Peyer's patch (tissue), 4 donors: ENCODE results near the gene CASS4. TPM values are rescaled to one million over a fixed set of nuclear protein-coding genes. Genes with fewer than 3 reads are reported as not detected.

Source experiments
- DNase-seq, 3 donors: peaks; one replicate each; pipeline ENCODE4 v3.0.0-alpha.2; 2017 to 2019
- H3K27ac ChIP-seq, 4 donors: fragments of 200-600 bp; sonication (generic); one replicate each; pipeline ENCODE4 v1.5.1; 2016 to 2019
- H3K27me3 ChIP-seq, 2 donors: fragments of 200-600 bp; sonication (generic); one replicate each; pipeline ENCODE4 v1.5.1; 2019
- H3K36me3 ChIP-seq, 3 donors: fragments of 200-600 bp; sonication (generic); one replicate each; pipeline ENCODE4 v1.5.1; 2016 to 2019
- H3K4me1 ChIP-seq, 4 donors: fragments of 200-600 bp; sonication (generic); one replicate each; pipeline ENCODE4 v1.5.1; 2016 to 2019
- H3K4me3 ChIP-seq, 4 donors: fragments of 200-600 bp; sonication (generic); 1 replicate in 3 of 4; 2 replicates in 1 of 4; pipeline ENCODE4 v1.5.1; 2016 to 2019; ENCODE audit warnings: mild to moderate bottlenecking in 1 of 4
- H3K9me3 ChIP-seq, 4 donors: fragments of 200-600 bp; sonication (generic); one replicate each; pipeline ENCODE4 v1.5.1; 2016 to 2019; ENCODE audit warnings: mild to moderate bottlenecking in 1 of 4
- POLR2A ChIP-seq, 2 donors: fragments of 450-650 bp; IDR thresholded peaks; one replicate each; pipeline ENCODE4 v1.5.1; 2017; ENCODE audit warnings: antibody characterized with exemption in 2 of 2, mild to moderate bottlenecking in 2 of 2, moderate library complexity in 2 of 2
- total RNA-seq, 4 donors: library from RNA; depleted of rRNA; stranded (reverse); fragments of >200 nt; gene quantifications; one replicate each; pipeline ENCODE4 v1.1.0, GENCODE V29; 2016
- TF ChIP-seq, protein P1 (sequence below), 6 experiments: fragments of 450-650 bp in 4 of 6; fragments of 200-600 bp in 2 of 6; sonication (generic) in 1 of 6; IDR thresholded peaks; one replicate each; pipeline ENCODE4 v1.5.1; 2017 to 2019; ENCODE audit warnings: antibody characterized with exemption in 6 of 6, mild to moderate bottlenecking in 3 of 6, moderate library complexity in 1 of 6

Gene CASS4
- total RNA-seq, 4 donors from 2014 or later, result 0.47 to 3.3 (median 1.2) TPM

DNA sequence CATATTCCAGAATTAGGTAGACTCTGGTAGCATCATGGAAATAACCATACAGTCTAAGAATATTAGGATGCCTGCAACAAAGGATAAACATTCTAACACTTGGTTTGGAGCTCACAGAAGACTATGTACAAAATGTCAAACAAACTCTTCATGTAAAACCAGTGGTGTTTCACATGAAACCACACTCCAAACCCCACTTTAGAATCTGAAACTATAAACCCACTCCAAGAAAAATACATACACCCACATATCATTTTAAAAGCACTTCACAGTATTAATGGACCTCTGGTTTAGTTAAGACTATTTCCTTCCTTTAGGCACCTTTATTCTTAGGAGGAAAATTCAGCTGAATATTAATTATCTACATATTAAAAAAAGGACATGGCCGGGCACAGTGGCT lies 30.6 kb upstream of the CASS4 start:
- Histone ChIP-seq H3K4me3 (no peak overlapping the region), H3K4me1 (no peaks in the 10 kb centered on the region), H3K36me3 (peaks cover 0 to 27% (median 0%) of the 10 kb centered on the region in 3 donors), H3K9me3 (no peaks in the 10 kb centered on the region), H3K27ac (no peak overlapping the region), H3K27me3 (no peaks in the 10 kb centered on the region)
- no peak for TF ChIP-seq POLR2A (IDR thresholded peaks at IDR 0.05)
- TF ChIP-seq, protein P1, sequence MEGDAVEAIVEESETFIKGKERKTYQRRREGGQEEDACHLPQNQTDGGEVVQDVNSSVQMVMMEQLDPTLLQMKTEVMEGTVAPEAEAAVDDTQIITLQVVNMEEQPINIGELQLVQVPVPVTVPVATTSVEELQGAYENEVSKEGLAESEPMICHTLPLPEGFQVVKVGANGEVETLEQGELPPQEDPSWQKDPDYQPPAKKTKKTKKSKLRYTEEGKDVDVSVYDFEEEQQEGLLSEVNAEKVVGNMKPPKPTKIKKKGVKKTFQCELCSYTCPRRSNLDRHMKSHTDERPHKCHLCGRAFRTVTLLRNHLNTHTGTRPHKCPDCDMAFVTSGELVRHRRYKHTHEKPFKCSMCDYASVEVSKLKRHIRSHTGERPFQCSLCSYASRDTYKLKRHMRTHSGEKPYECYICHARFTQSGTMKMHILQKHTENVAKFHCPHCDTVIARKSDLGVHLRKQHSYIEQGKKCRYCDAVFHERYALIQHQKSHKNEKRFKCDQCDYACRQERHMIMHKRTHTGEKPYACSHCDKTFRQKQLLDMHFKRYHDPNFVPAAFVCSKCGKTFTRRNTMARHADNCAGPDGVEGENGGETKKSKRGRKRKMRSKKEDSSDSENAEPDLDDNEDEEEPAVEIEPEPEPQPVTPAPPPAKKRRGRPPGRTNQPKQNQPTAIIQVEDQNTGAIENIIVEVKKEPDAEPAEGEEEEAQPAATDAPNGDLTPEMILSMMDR (IDR thresholded peaks at IDR 0.05), result no peak
- no peak for DNase-seq

DNA sequence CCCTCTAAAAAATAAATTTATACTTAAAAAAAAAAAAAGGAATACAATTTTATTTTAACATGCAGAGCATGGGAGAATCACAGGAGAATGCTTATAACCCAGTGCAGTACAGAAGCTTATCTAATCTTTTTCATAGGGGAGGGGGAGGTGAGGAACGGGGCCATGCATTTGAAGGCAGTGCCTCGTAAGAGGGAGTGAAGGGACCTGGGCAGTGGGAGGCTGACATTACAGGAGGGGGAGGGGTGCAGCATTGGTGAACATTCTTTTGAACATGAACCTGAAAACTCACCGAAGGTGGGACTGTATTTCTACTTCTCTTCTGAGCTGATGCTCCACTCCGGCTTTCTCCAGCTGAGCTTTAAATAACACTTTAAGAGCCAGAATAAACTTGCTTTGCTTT lies 29.4 kb upstream of the CASS4 start:
- H3K36me3 ChIP-seq, result peaks cover 0 to 27% (median 0%) of the 10 kb centered on the region in 3 donors

DNA sequence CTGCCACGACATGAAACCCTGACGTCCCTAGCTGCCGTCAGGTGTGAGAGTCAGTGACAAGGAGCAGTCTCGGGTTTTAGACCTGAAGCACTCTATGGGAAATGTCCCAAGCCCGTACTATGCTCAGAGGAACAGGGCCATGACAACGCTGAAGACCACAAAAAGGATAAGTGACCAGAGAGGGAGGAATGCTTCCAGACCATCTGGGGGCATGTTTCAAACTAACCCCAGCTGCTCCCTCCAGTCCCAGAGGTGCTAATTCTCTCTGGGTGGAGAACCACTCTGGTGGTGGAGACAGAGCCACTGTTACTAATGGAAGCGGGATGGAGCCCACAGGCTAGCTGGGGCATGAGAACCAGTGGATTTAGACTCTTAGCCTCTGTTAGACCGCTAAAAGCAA lies 28.7 kb upstream of the CASS4 start:
- no peaks in the 10 kb centered on the region for H3K4me1 ChIP-seq
- DNase-seq, result no peak
- no peaks in the 10 kb centered on the region for H3K27me3 ChIP-seq
- TF ChIP-seq, protein P1 (IDR thresholded peaks at IDR 0.05), result no peak
- no peak overlapping the region for H3K4me3 ChIP-seq
- peaks cover 0 to 27% (median 0%) of the 10 kb centered on the region in 3 donors for H3K36me3 ChIP-seq
- H3K9me3 ChIP-seq, result no peaks in the 10 kb centered on the region
- no peak overlapping the region for H3K27ac ChIP-seq

More for the DNA sequence above, 29.4 kb upstream of the CASS4 start:
- Histone ChIP-seq H3K4me3 (no peak overlapping the region), H3K4me1 (no peaks in the 10 kb centered on the region), H3K27me3 (no peaks in the 10 kb centered on the region), H3K9me3 (no peaks in the 10 kb centered on the region), H3K27ac (no peak overlapping the region)
- TF ChIP-seq POLR2A (IDR thresholded peaks at IDR 0.05), result no peak
- TF ChIP-seq, protein P1 (IDR thresholded peaks at IDR 0.05), result no peak
- no peak for DNase-seq

DNA sequence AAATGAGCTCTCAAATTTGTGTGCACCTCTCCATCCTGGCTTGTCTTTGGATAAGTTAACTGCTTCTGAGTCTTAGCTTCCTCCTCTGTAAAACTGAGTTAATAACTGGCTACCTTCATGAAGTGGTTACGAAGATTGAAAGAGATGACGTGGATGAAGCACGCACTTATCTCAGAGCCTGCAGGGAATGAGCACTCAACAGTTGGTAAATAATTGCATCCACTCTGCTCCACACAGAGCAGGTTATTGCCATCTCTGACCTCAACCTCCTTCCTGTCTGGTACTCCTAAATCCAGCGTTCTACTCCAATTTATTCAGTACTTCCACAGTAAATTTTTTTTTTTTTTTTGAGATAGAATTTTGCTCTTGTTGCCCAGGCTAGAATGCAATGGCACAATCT lies 26.9 kb upstream of the CASS4 start:
- Histone ChIP-seq H3K9me3 (no peaks in the 10 kb centered on the region), H3K4me1 (no peaks in the 10 kb centered on the region), H3K36me3 (peaks cover 0 to 21% (median 0%) of the 10 kb centered on the region in 3 donors), H3K4me3 (no peak overlapping the region), H3K27ac (no peak overlapping the region), H3K27me3 (no peaks in the 10 kb centered on the region)
- DNase-seq, result no peak
- TF ChIP-seq, protein P1 (IDR thresholded peaks at IDR 0.05), result no peak
- no peak for TF ChIP-seq POLR2A (IDR thresholded peaks at IDR 0.05)

DNA sequence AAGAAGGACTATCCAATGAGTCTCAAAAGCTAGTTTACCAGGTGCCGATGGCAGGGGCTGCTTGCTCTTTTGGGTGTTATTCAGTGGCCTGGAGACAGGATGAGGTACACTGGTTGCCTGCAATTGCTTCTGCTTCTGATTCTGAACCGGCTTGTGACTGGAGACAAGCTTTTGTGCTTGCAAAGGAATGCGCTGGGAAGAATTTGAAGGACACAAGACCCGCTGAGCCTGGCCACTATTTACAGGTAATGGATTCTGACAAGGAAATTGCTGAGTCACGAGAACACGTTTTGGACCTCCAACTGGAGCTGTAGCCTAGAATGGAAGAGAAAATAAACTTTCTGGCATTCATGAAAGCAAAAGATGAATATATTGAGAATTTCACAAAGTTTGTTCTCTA lies 25.8 kb upstream of the CASS4 start:
- no peak overlapping the region for H3K4me3 ChIP-seq
- peaks cover 0 to 21% (median 0%) of the 10 kb centered on the region in 3 donors for H3K36me3 ChIP-seq
- H3K27ac ChIP-seq, result no peak overlapping the region
- H3K27me3 ChIP-seq, result no peaks in the 10 kb centered on the region
- H3K4me1 ChIP-seq, result peaks cover 0 to 4% (median 1%) of the 10 kb centered on the region in 4 donors
- TF ChIP-seq POLR2A (IDR thresholded peaks at IDR 0.05), result no peak
- no peaks in the 10 kb centered on the region for H3K9me3 ChIP-seq
- DNase-seq, result no peak

DNA sequence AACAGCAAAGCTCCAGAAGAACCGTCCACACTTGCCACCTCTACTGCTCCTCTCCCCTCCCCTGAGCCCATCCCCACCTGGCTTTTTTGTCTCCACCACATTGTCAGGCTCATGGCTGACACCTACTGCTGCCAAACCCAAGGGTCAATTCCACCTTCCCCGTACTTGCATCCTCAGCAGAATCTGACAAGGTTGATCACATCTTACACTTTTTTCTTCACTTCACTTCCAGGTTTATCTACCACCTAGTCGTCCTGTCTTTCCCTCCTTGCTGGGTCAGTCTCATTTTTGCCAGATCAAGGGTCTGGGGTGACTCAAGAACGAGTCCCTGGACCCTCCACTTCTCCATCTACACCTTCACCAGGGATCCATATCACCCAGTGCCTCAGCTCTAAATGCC lies 23.2 kb upstream of the CASS4 start:
- Histone ChIP-seq H3K27me3 (no peaks in the 10 kb centered on the region), H3K27ac (no peak overlapping the region), H3K4me1 (peaks cover under 1 to 14% (median 11%) of the 10 kb centered on the region in 4 donors), H3K36me3 (peaks cover 0 to 17% (median 0%) of the 10 kb centered on the region in 3 donors), H3K4me3 (no peak overlapping the region), H3K9me3 (no peaks in the 10 kb centered on the region)
- no peak for DNase-seq
- TF ChIP-seq, protein P1 (IDR thresholded peaks at IDR 0.05), result no peak
- TF ChIP-seq POLR2A (IDR thresholded peaks at IDR 0.05), result no peak
